AG08395 (cell line): ENCODE data around the gene C20orf204.

Experiments
- DNase-seq: peaks from one replicate; pipeline ENCODE4 v3.0.0; 2012; ENCODE audit warnings: mixed read lengths, low spot score

C20orf204 gene

DNA sequence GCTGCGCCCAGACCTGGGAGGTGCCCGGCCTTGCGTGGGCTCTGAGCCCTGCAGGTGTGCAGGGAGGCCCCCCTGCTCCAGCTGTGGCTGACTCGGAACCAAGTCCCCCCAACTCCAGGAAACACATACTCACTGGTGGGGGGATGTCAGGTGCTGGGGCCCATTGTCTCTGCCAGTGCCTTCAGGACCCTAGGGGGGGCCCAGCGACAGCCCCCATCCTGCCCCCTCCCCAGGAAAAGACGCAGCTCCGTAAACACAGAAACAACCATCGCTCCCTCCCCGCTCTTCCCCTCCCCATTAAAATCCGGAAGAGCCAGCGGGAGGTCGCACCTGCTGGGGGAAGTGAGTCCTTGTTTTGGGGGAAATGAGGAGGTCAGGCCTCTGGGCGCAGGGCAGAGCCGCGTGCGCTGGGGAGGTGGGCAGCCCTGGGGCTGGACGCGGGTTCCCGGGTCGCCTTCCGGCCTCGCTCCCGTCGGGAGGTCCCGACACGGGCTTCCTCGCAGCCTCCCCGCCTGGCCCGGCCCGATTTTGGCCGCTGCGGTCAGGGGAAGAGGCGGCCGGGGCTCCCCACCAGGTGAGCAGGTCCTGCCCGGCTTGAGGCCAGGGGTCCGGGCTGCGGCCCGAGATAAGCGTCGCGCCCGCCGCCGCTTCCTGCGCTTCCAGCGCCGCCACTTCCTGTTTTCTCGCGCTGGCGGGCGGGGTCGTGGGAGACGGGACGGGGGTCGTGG, 6.2 kb downstream of the C20orf204 start:
- no peak for DNase-seq

DNA sequence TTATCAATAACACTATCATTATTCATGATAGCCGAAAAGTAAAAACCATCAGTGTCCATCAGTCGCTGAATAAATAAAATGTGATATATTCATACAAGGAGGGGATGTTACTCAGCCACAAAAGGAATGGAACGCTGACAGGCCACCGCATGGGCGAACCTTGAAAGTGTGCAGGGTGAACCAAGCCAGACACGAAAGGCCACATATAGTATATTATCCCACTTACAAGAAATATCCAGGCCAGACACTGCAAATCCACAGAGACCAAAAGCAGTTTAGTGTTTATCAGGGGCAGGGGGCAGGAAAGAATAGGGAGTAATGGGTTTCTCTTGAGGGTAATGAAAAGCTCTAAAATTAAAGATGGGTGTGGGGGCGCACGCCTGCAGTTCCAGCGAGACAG, 7.8 kb downstream of the C20orf204 start:
- no peak for DNase-seq

DNA sequence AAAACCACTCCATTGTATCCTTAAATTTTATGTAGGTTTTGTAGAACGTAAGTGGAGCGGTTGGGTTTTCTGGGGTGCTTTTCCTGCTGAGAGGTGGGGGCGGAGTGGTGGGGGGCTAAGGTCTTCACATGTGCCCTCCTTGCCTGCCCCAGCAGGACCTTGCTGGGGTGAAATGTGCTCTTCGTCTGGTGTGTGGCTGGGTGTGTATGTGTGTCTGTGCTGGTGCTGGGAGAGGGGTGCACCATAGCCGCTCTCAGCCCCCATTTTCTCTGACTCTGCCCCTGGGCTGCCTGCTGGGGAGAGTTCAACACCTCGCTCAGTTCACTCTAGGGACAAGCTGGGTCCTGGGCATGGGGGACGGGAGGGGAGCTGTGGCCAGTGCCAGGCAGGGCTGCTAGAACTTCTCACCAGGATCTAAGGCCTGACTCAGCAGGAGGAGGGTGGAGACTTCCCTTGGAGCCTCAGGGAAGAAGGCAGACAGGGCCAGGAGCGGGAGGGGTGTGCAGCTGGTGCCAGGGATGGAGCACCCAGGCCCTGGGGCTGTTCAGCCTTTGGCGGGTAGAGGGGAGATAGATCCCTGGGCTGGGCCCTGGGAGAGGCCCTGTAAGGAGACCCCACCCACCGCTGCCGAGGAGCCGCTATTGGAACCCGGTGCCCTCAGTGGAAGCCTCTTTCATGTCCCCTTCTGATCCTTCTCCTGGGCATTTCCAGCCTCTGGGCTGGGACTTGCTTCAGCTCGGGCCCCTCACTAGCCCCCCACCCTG, 8.7 kb downstream of the C20orf204 start:
- peak; percentile 81 for DNase-seq

DNA sequence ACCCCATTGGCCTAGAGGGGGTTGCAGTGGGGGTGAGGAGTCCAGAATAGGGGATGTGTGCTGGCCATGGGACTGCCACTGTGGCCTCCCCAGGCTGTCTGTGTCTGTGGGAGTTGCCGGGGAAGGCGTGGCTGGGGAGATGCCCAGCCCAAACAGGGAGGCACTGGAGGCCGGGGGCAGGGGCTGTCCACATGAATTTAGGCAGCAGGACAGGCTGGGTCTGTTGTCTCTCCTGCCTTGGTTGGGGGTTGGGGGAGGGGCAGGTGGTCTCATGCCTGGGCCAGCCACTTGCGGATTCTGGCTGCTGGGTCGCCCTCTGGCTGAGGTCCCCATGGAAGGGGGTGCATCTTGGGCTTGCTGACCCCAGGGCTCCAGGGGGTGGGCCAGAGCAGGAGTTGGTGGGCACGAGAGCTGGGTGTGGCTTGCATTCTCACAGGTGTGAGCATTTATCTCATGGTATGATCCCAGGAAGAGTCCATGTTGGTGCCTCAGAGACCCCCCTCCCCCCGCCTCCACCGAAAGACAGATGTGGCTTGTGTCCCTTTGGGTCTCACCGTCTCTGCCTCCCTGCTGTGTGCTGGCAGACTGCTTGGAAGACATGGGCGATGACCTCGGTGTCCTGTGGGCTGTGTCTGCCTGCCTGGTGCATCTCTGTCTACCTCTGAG, 9.5 kb downstream of the C20orf204 start:
- no peak for DNase-seq

DNA sequence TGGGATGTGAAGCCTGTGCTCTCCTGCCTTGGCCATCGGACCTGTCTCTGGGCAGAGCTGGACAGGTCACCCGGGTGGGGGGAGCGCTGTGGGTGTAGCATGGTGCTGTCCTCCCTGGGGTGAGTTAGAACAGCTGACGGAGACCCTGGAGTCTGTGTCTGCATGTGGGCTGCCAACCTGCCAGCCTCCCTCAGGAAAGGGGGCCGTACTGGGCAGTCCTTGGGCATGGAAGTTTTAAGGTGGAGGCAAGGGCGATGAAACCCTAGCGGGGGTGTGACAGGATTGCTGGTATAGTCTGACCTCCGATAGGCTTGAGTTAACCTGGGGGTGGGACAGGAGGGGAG, 11.0 kb downstream of the C20orf204 start:
- no peak for DNase-seq

DNA sequence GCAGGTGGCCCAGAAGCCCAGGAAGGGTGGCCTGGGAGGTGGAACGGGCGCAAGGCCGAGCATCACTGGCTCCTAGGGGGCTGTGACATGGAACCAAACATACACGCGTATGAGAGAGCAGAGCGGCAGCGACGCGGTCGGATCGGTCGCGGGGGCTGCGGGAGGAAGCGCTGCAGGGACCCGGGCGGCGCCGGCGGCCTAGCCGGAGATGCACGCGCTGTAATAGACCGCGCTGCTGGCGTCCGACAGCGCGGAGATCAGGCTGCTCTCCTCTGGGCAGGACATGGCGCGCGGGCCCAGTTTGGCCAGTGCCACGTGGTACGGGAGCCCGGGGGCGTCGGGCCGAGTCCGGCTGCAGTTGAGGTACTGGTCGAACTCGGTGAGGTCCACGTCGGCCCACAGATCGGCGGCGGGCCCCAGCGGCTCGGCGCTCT, 12.0 kb downstream of the C20orf204 start:
- DNase-seq = no peak

DNA sequence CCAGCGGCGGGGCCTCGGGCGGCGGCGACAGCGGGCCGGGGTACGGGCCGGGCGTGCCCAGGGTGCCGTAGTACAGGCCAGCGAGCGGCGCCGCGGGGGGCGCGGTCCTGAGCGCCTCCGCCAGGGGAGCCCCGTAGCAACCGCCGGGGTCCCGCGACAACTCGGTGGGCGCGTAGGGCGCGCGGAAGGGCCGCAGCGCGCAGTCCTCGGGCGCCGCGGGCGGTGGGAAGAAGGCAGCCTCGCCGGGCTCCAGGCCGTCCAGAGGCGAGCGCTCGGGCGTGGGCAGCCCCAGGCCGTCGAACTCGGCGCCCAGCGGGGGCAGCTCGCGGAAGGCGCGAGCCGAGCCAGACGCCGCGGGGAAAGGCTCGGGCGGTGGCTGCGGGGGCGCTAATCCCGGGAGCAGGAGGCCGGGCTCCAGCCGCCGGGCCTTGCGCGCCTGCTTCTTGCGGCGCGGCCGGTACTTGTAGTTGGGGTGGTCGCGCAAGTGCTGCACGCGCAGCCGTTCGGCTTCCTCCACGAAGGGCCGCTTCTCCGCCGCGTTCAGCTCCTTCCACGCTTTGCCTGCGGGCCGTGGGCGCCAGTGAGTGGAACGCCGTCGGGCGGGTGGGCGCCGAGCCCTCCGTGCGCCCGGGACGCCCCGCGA, 12.5 kb downstream of the C20orf204 start:
- no peak for DNase-seq

DNA sequence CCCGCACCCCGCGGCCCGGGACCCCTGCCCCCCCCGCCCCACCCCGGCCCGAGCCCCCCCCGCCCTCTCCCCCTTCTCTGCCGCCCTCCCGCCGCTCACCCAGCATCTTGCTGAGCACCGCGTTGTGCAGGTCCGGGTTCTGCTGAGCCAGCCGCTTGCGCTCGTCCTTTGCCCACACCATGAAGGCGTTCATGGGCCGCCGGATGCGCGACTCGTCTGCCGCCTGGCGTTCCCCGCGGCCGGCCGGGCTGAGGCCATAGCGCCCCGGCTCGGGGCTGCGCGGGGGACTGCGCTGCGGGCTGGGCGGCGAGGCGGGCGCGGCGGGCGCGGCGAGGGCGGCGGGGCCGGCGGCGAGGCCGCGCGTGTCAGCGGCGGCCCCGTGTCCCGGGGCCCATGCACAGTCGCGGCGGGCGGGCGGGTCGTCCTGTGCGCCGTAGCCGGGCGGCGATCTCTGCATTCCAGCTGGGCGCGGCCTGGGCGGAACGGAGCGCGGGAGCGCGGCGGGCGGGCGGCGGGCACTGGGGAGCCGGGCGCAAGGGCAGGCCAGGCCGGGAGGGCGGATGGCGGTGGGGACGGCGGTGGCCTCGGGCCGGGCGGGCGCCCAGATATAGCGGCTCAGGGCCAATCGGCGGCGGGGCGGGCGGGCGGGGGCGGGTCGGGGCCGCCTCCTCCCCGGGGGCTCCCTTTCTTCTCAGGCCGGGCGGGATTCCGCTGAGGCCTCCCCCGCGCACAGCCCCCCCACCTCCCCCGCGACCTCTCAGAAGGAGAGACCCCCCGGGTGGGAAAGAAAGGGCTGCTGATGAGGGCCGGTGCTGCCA, 13.3 kb downstream of the C20orf204 start, which contains the start of gene SOX18:
TSS of gene SOX18 (minus strand) at position 580 of the 818 bp plus-strand sequence. CDS start at position 457, 123 bp downstream.
- no peak for DNase-seq

DNA sequence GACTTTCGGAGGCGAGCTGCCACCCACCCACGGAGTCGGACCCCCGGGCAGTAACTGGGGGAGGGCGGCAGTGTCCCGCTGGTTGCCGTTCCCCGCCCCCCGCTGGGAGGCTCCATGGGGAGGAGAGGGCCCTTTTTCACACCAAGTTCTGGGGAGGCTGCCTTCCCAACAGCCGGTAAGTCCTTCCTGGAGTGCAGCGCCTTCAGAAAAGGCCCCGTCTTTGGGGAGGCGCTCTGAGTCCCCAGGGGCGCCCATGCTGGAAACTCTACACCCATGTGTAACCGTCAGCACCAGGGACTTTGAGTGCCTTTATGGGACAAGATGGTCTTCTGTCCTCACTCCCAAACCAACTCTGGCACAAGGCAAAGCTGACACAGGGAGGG, 13.9 kb downstream of the C20orf204 start:
- no peak for DNase-seq

DNA sequence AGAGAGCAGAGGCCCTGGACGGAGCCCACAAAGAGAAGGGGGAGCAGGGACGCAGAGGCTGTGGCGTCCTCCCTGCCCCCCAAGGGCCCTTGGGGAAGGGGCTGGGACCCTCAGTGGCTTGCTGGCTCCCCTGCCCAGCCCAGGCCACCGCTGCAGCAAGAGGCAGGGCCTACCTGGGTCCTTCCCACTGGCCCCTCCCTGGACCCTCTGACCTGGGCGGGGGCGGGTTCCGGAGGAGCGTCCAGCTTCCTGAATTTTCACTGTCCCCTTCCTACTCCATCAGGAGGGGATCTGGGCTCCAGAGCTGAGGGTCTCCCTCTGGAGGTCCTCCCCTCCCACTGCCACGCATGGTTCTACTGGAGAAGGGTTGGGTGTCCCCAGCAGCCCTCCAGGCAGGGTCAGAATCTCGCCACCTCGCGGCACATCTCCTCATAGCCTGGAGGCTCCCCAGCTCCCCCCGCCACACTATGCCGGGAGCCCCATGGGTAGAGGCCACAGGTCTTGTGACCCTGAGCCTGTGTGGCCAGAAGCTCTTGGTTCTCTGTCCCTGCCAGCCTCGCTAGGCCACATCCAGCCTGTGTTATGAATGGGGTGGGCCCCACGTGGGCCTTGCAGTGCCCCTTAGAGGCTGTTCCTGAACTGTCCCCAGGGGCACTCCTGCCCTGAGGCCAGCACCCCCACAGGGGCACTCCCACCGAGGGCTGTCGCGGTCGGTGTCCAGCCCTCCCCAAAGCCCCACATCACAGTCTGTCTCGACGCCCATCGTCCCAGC, 14.5 kb downstream of the C20orf204 start:
- no peak for DNase-seq

DNA sequence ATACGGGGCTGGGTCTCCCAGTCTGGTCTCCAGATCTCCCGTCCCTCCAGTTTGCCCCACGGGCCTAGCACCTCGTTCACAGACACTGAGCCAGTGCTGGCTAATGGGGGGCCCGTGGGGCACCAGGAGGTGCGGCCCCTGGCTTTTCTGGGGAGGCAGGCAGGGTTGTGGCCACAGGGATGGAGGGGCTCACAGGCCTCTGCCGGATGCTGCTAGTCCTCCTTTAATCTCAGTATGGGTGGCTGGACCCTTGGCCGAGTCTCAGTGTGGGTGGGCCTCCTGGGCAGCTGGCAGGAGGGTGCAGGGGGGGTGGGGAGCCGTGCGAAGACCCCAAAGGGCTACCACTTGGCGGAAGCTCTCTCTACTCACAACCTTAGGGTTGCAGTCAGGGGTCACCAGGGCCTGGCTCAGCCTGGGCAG, 15.1 kb downstream of the C20orf204 start:
- no peak for DNase-seq

DNA sequence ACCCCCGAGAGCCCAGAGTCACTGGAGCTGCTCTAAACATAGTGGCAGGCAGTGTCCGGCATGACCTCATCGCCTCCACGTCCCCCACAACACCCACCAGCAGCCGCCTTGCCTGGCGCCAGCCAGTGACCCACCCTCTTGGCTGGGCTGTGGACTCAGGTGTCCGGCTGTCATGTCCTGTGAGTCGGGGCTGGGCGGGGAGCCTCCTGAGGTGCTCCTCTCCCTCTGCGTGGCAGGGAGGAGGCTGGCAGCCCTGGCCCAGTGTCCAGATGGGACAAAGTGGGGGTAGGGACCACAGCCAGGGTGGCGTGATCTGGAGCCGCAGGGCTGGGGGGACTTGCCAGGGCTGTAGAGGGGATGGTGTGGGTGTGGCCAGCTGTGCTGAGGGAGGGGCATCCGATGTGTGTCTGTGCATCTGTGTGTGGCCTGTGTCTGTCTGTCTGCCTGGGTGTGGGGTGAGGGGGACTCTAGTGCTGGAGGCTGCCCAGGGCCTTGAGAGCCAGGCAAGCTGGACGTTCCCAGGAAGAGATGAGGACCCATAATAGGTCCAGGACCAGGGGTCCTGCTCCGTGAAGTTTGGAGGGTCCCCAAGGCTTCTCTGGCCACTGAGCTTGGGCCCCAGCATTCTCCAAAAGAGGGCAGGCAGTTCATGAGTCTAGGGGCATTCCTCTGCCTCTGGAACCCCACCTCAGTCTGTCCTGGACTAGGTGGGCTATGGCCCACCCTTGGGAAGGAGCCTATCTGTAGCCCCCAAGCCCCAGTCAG, 15.8 kb downstream of the C20orf204 start:
- no peak for DNase-seq

DNA sequence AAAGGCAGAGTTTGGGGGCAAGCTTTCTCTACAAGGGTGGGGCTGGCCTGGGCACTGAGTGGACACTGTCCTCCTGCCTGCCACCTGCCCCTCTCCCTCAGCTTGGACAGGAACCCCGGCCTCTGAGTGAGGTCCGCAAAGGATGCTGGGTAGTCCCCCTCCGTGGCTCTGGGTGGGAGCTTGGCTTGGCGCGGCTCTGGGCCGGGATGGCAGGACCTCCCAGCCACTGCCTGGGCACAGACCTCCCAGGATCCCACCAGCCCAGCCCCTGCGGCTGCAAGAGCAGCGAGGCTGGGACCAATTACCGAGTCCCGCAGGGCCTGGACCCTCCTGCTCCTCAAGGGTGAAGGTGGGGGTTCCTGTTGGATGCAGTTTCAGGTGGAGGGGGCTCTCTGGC, 16.3 kb downstream of the C20orf204 start:
- DNase-seq = no peak

DNA sequence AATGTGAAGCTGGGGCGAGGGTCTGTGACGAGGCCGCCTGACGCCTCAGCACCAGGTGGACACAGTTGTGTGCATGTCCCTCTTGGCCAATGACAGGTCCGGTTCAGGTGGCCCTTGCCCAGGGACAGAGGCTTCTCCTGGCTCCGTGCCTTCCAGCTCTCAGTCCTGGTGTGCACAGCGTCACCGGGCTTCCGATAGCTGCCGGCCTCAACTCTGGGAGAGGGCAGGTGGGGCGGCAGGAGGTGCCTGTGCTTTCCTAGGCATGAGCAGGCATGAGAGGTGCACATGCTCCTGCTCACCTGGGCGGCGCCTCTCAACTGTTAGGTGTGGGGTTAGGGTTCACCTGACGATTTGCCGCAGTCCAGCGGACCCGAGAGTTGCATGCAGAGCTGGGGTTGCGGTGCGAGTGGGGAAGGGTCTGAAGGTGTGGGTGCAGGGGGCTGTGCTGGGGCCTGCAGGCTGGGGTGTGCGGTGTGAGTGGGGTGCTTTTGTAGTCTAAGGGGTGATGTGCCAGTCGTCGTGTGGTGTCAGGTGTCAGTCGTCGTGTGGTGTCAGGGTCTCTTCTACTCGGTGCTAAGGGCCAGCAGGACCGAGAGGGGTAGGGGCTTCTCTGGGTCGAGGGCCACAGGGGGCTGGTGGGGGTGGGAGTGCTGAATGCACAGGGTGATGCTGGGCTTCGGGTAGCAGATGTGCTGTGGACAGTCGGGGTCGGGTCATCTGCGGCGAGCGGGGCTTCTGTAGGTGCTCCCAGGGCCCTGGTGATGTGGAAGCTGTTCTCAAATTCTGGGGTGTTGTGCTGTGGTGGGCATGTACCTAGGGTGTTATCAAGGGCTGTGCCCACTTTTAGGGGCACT, 17.2 kb downstream of the C20orf204 start:
- DNase-seq = no peak

DNA sequence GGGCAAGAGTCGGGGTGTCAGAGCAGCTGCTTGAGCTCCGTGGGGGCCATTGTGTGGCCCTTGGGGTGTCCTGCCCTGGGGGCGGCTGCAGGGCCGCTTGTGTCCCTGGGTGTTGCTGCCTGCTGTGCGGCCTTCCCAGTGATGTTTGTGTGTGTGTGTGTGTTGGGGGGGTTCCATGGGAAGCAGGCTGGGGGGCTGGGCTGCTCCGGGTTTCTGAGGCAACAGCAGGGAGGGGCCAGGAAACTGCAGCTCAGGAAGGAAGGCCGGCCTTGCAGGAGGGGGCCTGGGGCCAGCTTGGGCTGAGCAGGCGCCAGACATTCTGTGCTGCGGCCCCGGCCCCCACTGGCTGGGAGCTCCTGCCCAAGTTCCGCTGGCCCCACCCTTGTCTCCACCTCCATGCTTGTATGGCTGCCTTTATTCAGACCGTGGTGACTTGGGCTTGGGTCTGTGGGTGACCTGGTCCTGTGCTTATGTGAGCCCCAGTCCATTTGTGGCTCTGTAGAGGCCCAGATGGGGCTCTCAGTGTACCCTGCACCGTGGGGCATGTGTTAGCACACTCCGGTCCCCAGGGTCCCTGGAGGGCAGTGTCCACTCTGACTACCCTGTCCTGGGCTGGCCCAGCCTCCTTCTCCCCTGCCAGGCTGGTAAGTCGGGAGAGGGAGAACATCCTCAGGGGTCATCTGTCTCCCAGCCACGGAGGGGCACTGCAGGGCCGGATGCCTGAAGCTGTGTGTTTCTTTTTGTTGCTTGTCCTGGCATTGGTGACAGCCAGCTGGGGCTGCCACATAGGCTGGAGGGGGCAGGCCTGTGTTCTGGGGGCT, 18.1 kb downstream of the C20orf204 start:
- DNase-seq = no peak

DNA sequence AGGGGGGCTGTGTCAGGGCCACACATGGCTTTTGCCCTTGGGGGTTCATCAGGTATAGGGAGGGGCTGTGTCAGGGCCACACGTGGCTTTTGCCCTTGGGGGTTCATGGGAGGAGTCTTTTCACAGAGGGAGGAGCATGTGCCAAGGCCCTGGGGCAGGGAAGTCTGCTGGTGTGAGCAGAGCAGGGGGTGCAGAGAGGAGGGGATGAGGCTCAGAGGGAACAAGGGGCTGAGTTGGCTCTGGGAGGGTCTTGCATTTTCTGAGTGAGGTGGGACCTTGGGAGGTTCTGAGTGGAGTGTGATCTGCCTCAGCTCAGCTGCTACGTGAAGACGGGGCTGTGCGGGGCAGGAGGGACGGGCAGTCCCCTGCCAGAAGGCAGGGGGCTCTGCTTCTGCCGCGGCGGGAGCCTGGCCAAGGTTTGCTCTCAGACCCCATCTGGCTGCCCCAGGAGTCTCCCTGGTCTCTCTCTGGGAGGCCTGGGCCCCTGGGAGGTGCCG, 19.5 kb downstream of the C20orf204 start:
- DNase-seq = no peak

DNA sequence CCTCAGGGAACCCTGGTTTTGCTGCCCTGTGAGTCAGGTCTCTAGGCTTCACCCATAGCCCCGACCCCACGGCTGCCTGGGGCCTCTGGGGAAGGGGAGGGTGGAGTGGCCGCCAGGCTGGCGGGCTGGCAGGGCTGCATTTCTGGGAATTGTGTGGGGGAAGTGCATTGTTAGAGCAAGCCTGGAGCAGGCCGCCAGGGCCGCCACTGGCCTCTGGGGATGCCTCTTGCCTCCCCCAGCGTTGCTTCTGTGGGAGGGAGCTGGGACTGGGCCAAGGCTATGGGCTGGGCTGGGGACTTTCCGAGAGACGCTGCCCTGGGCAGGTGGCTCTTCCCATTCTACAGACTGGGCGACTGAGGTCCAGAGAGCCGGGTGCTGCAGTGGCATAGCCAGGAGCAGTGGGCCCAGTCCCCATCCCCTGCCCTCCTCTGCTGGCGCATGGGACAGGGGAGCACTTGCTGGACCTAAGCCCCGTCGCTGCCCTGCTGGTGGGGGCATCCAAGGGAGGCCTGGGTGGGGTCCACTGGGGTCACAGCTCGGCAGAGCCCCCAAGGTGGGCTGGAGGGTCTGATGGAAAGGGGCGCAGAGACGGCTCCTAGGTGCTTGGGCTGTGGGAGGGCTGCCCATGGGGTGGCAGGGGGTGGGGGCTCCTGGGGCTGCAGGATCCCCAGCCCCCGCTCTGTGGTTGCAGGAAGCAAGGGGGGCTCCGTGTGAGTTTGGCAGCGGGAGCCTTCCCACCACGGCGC, 20.1 kb downstream of the C20orf204 start:
- no peak for DNase-seq

DNA sequence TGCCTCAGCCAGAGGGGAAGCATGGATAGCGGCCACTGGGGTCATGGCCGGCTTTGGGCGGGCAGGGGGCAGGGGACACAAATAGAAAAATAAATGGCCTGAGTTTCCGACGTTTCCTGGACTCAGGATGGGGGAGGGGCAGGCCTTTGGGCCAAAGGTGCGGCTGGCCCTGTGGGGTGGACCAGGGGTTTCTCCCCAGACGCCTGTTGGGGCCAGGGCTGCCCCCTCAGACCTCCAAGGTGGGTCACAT, 20.6 kb downstream of the C20orf204 start:
- no peak for DNase-seq
